Testis (tissue), 3 donors: ENCODE measurements around the gene TUBB. TPM values are rescaled to one million over a fixed set of nuclear protein-coding genes. Genes with fewer than 3 reads are reported as not detected.

Experiments
- DNase-seq: peaks from one replicate; pipeline ENCODE4 v3.0.0-alpha.2; 2019
- H3K27ac ChIP-seq, 2 donors: fragments of 200-600 bp; sonication (generic); one replicate each; pipeline ENCODE4 v1.5.1; 2019
- H3K27me3 ChIP-seq: fragments of 200-600 bp; sonication (generic); one replicate; pipeline ENCODE4 v1.5.1; 2019
- H3K36me3 ChIP-seq: fragments of 200-600 bp; sonication (generic); one replicate; pipeline ENCODE4 v1.5.1; 2017; ENCODE audit warnings: low read depth; ENCODE audit errors: missing control alignments
- H3K4me1 ChIP-seq: fragments of 200-600 bp; sonication (generic); one replicate; pipeline ENCODE4 v1.5.1; 2019
- H3K4me3 ChIP-seq, 2 donors: fragments of 200-600 bp; sonication (generic); one replicate each; pipeline ENCODE4 v1.5.1; 2017 to 2019
- H3K9me3 ChIP-seq: fragments of 200-600 bp; sonication (generic); one replicate; pipeline ENCODE4 v1.5.1; 2017
- POLR2A ChIP-seq: fragments of 450-650 bp; IDR thresholded peaks from one replicate; pipeline ENCODE4 v1.6.1; 2017; ENCODE audit warnings: antibody characterized with exemption, mild to moderate bottlenecking, moderate library complexity
- WGBS, 2 donors: methylation state at CpG; one replicate each; pipeline ENCODE4 v1.1.5; 2018; 5-methylcytosine and 5-hydroxymethylcytosine counted together
- intact Hi-C: fragments of 100-400 bp; cut with DNase I; formaldehyde crosslinking; loops from one replicate; pipeline ENCODE4 v1.15.1; 2023; ENCODE audit warnings: low total_unique reads
- polyA plus RNA-seq: library from polyadenylated mRNA; stranded (reverse); fragments of 350-450 nt; fragmentation: Illumina TruSeq; extraction: RNeasy Lipid Tissue Mini Kit (QIAGEN cat#74804); gene quantifications from one replicate; pipeline ENCODE4 v1.2.3, GENCODE V29; 2014; ENCODE audit warnings: low read depth, low replicate concordance; ENCODE audit not compliant: insufficient read depth
- total RNA-seq, 2 donors: library from RNA; depleted of rRNA; stranded (reverse); fragments of >200 nt; gene quantifications; one replicate each; pipeline ENCODE4 v1.2.3, GENCODE V29; 2016
- TF ChIP-seq, protein P1 (sequence below), 3 experiments: fragments of 450-650 bp in 2 of 3; fragments of 200-600 bp in 1 of 3; sonication (generic) in 1 of 3; IDR thresholded peaks; one replicate each; pipeline ENCODE4 v1.5.1; 2016 to 2019; ENCODE audit warnings: antibody characterized with exemption in 3 of 3, mild to moderate bottlenecking in 2 of 3, moderate library complexity in 1 of 3

TUBB gene
- total and polyA plus RNA-seq, 3 donors from 2014 or later, result 173 to 309 (median 252) TPM

DNA sequence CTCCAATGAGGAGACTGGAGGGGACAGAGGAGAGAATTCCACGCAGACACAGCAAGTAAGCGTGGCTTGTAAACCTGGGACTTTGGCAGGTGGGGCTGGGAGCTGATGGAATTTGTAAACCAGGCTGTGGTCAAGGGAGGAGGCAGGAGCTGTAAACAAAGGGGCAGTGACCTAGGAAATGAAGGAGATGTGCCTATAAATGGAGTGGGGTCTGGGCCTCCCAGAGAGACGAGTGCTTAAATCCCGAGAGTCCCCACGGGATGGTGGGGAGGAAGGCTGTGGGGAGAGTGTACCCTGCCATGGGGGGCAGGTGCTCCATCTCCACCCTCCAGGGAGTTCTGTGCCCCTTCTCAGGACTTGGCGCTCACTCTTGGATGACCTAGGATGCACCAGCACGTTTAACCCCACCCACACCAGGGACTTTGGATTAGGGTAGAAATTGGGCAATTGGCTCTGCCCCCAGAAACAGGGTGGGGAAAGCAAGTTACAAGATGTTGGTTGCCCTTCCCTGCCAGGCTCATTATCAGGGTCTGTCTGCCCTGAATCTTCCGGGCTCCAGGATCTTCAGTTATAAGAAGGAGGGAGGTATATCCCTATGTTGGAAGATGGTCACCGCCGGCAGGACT, 43.4 kb upstream of the TUBB start:
- intact Hi-C loops, result no loop called here
- Histone ChIP-seq H3K27me3 (no peaks in the 10 kb centered on the region), H3K36me3 (no peaks in the 10 kb centered on the region), H3K27ac (no peak overlapping the region), H3K9me3 (no peaks in the 10 kb centered on the region), H3K4me1 (peaks cover 2% of the 10 kb centered on the region), H3K4me3 (no peak overlapping the region)
- no peak for TF ChIP-seq POLR2A
- TF ChIP-seq, protein P1, sequence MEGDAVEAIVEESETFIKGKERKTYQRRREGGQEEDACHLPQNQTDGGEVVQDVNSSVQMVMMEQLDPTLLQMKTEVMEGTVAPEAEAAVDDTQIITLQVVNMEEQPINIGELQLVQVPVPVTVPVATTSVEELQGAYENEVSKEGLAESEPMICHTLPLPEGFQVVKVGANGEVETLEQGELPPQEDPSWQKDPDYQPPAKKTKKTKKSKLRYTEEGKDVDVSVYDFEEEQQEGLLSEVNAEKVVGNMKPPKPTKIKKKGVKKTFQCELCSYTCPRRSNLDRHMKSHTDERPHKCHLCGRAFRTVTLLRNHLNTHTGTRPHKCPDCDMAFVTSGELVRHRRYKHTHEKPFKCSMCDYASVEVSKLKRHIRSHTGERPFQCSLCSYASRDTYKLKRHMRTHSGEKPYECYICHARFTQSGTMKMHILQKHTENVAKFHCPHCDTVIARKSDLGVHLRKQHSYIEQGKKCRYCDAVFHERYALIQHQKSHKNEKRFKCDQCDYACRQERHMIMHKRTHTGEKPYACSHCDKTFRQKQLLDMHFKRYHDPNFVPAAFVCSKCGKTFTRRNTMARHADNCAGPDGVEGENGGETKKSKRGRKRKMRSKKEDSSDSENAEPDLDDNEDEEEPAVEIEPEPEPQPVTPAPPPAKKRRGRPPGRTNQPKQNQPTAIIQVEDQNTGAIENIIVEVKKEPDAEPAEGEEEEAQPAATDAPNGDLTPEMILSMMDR (IDR thresholded peaks at IDR 0.05), result no peak
- DNase-seq, result no peak
- WGBS, 2 donors, result 74 to 79% methylated on average over 7 to 10 of the region's 10 CpGs

DNA sequence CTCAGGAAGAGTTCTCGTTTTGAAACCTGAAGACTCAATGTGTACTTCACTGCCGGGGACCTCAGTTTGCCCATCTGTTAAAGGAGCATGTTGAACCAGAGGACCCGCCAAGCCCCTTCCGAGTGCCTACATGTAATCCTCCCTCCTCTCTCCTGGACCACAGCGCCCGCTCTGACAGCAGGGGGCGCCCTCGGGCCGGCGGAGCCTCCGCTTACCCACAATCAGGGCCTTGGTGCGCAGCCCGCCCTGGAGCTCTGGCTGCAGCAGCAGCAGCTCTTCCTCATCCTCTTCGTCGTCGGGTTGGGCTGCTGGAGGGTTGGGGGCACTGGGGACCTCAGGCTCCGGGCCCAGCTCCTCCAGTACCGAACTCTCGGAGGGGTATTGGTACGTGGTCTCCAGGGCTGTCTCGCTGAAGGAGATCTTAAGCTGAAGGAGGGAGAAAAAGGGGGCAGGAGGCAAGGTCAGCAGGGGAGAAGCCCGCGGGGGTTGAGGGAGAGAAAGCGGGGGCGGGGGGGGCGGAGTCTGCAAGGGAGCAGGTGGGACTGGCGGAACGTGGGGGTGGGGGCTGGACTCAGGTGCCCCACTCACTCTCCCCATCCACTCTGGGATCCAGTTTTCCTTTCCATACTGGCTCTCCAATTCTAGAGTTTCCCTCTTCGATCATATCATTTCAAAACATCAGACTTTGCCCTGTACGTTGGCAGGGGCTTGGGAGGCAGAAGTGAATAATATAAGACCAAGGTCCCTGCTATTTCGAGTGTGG, 41.0 kb upstream of the TUBB start:
- Histone ChIP-seq H3K27me3 (no peaks in the 10 kb centered on the region), H3K36me3 (no peaks in the 10 kb centered on the region), H3K27ac (no peak overlapping the region), H3K4me3 (peak overlapping the region in 1 of 2 donors; percentile 29), H3K9me3 (no peaks in the 10 kb centered on the region), H3K4me1 (peaks cover 13% of the 10 kb centered on the region)
- intact Hi-C loops, result loop anchor here (2.0 kb wide), 1 partner anchor 44 kb away; no protein-coding TSS in a partner anchor
- peak; percentile 90 for DNase-seq
- 5 to 10% methylated on average over 13 to 30 of the region's 31 CpGs for WGBS, 2 donors
- no peak for TF ChIP-seq POLR2A
- TF ChIP-seq, protein P1 (IDR thresholded peaks at IDR 0.05), result peak; percentile 91 to 95 (median 94)

DNA sequence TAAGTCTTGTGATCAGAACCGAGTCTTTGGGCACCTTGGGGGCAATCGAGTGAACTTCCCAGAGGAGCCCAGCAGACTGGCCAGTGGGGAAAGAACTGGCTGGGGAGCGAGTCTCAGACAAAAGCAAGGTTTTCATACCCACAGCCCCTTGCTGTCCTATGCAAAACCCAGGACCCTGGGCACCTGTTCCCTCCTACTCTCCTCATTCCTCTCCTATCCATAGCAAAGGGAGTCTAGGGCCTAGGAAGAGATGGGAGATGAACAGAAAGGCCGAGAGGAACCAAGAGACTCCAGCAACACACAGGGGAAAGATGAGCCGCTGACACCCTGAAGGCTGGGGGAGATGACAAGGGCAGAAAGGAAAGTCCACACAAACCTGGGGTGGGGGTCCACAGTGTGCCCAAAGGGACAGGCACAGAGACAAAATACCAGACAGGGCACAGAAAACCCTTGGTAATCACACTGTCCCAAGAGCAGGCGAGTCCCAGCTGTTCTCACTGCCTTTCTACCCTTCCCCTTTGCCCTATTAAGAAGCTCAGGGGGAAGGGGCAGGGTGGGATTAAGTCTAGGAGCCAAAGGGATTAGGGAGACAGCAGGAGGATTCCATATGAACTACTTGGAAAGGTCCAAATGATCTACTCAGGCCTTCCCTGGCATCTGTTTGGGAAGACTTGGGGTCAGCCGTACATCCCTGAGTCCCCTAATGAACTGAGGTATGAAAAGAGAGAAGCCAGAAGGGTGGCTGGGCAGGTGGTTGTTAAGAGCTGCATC, 40.2 kb upstream of the TUBB start:
- Histone ChIP-seq H3K4me3 (no peak overlapping the region), H3K27me3 (no peaks in the 10 kb centered on the region), H3K9me3 (no peaks in the 10 kb centered on the region), H3K36me3 (no peaks in the 10 kb centered on the region), H3K4me1 (peaks cover 21% of the 10 kb centered on the region), H3K27ac (no peak overlapping the region)
- DNase-seq, result no peak
- no peak for TF ChIP-seq POLR2A
- TF ChIP-seq, protein P1 (IDR thresholded peaks at IDR 0.05), result no peak
- 54 to 61% methylated on average over 7 of the region's 7 CpGs for WGBS, 2 donors
- intact Hi-C loops, result loop anchor here (2.0 kb wide), 1 partner anchor 43 kb away; no protein-coding TSS in a partner anchor

DNA sequence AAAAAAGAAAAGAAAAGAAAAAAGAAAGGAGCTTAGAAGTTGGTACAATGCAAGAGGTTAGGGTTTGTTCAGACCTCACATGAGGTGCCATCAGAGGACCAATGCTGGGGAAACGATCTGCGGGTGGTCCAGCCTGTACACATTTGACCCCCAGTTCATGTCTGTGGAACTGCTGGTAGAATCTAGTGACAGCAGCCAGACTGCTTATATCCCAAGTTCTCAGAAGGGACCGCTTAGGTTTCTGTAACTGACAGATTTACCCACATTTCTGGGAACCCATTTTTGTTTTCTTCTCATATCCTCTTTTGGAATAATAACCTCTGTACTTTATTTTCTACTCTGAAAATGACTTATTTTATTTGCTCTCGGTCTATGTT, 38.4 kb upstream of the TUBB start:
- DNase-seq, result no peak
- no peaks in the 10 kb centered on the region for H3K27me3 ChIP-seq
- no peak overlapping the region for H3K4me3 ChIP-seq
- no peaks in the 10 kb centered on the region for H3K9me3 ChIP-seq
- peaks cover 29% of the 10 kb centered on the region for H3K4me1 ChIP-seq
- H3K36me3 ChIP-seq, result no peaks in the 10 kb centered on the region
- intact Hi-C loops, result no loop called here
- WGBS, 2 donors, result 61 to 76% methylated on average over 4 of the region's 4 CpGs
- TF ChIP-seq POLR2A, result no peak
- TF ChIP-seq, protein P1 (IDR thresholded peaks at IDR 0.05), result no peak
- peak overlapping the region; percentile 89 to 94 for H3K27ac ChIP-seq
